PC-3 (cell line): ENCODE measurements around the gene LENG1. TPM values are rescaled to one million over a fixed set of nuclear protein-coding genes. Genes with fewer than 3 reads are reported as not detected.

ENCODE experiments used
- ATAC-seq: fragments of 200-7000 bp; cut with Tn5 transposase; 2 replicates; pipeline ENCODE4 v1.9.1; 2020; ENCODE audit warnings: mild to moderate bottlenecking, moderate library complexity
- BruUV-seq: library from RNA; stranded (reverse); fragments of 400-500 nt; replicated peaks from 2 replicates; lab custom pipeline; 2021; lab: Mats Ljungman, UMichigan
- CTCF ChIA-PET: fragments of 300-600 bp; sonication (Branson Sonifier 250); formaldehyde crosslinking; loops from one replicate; lab custom pipeline; 2022; ENCODE audit warnings: antibody characterized with exemption; lab: Charles Lee
- POLR2A ChIA-PET: fragments of 300-600 bp; sonication (Branson Sonifier 250); formaldehyde crosslinking; loops from one replicate; lab custom pipeline; 2022; ENCODE audit warnings: antibody characterized with exemption; ENCODE audit not compliant: unreplicated experiment; lab: Charles Lee
- DNase-seq: peaks from one replicate; pipeline ENCODE4 v3.0.0-alpha.2; 2015
- H2AFZ ChIP-seq: fragments of 300-600 bp; sonication (generic); 2 replicates; pipeline ENCODE4 v1.6.0; 2016; ENCODE audit warnings: antibody characterized with exemption, low read length
- H3F3A ChIP-seq: fragments of 300-600 bp; sonication (generic); one replicate; pipeline ENCODE4 v1.6.0; 2017; ENCODE audit warnings: antibody characterized with exemption, low read length, control low read depth, mild to moderate bottlenecking; ENCODE audit not compliant: unreplicated experiment
- H3K27ac ChIP-seq: fragments of 300-600 bp; sonication (generic); 2 replicates; pipeline ENCODE4 v1.5.1; 2016; ENCODE audit warnings: mild to moderate bottlenecking, low read length
- H3K27me3 ChIP-seq: fragments of 300-600 bp; sonication (generic); 2 replicates; pipeline ENCODE4 v1.6.1; 2016; ENCODE audit warnings: low read length, mixed read lengths
- H3K36me3 ChIP-seq: fragments of 300-600 bp; sonication (generic); 2 replicates; pipeline ENCODE4 v1.6.1; 2016; ENCODE audit warnings: low read depth, mixed run types, low read length, mixed read lengths
- H3K4me1 ChIP-seq: fragments of 300-600 bp; sonication (generic); 2 replicates; pipeline ENCODE4 v1.5.1; 2016; ENCODE audit warnings: low read length; ENCODE audit not compliant: insufficient read depth
- H3K4me2 ChIP-seq: fragments of 300-600 bp; sonication (generic); 2 replicates; pipeline ENCODE4 v1.6.0; 2016; ENCODE audit warnings: low read length
- H3K4me3 ChIP-seq: fragments of 300-600 bp; sonication (generic); 2 replicates; pipeline ENCODE4 v1.5.1; 2016; ENCODE audit warnings: mild to moderate bottlenecking, low read length, mixed read lengths
- H3K79me2 ChIP-seq: fragments of 300-600 bp; sonication (generic); 2 replicates; pipeline ENCODE4 v1.6.1; 2017; ENCODE audit warnings: low read length, mixed read lengths
- H3K9ac ChIP-seq: fragments of 300-600 bp; sonication (generic); 2 replicates; pipeline ENCODE4 v1.6.0; 2016; ENCODE audit warnings: mild to moderate bottlenecking, low read length
- H3K9me2 ChIP-seq: fragments of 300-600 bp; sonication (generic); replicated peaks from 2 replicates; pipeline ENCODE4 v1.6.1; 2016; ENCODE audit warnings: mixed run types, low read length, mixed read lengths
- H3K9me3 ChIP-seq: fragments of 300-600 bp; sonication (generic); 2 replicates; pipeline ENCODE4 v1.6.1; 2016; ENCODE audit warnings: low read length, mixed read lengths
- H4K20me1 ChIP-seq: fragments of 300-600 bp; sonication (generic); 2 replicates; pipeline ENCODE4 v1.6.1; 2016; ENCODE audit warnings: low read length, mixed read lengths
- CTCF ChIP-seq: fragments of 300-600 bp; sonication (generic); conservative IDR thresholded peaks from 2 replicates; pipeline ENCODE4 v1.5.1; 2017; ENCODE audit warnings: antibody characterized with exemption, low read depth, mild to moderate bottlenecking, low read length
- EZH2 ChIP-seq: fragments of 300-600 bp; sonication (generic); IDR thresholded peaks from one replicate; pipeline ENCODE4 v1.6.1; 2017; ENCODE audit warnings: antibody characterized with exemption, mild to moderate bottlenecking, low read length; ENCODE audit not compliant: unreplicated experiment
- EZH2phosphoT487 ChIP-seq: fragments of 300-600 bp; sonication (generic); IDR thresholded peaks from 2 replicates; pipeline ENCODE4 v1.6.1; 2018; ENCODE audit warnings: mild to moderate bottlenecking, antibody characterized with exemption, low read length, borderline replicate concordance
- intact Hi-C: fragments of 100-400 bp; cut with micrococcal nuclease; formaldehyde crosslinking; loops from 2 replicates; pipeline ENCODE4 v1.9.0; 2023
- total RNA-seq: library from RNA; depleted of rRNA; stranded (reverse); fragments of >200 nt; gene quantifications from 2 replicates; pipeline ENCODE4 v1.2.3, GENCODE V29; 2014

The LENG1 gene
- total RNA-seq, 1 experiment from 2014 or later = 13.6 TPM

GRCh38 chr19:54151362-54152035 lies 8.0 kb downstream of the LENG1 start:
- POLR2A ChIA-PET = no interaction called here
- H3K36me3 ChIP-seq = peaks cover 74% of the 10 kb centered on the region
- no peaks in the 10 kb centered on the region for H3K79me2 ChIP-seq
- no peaks in the 10 kb centered on the region for H3K9me2 ChIP-seq
- no peak overlapping the region for H3K4me3 ChIP-seq
- H3F3A ChIP-seq = no peaks in the 10 kb centered on the region
- H3K27me3 ChIP-seq = no peaks in the 10 kb centered on the region
- CTCF ChIA-PET = no interaction called here
- intact Hi-C loops = no loop called here
- no peak overlapping the region for H2AFZ ChIP-seq
- DNase-seq (no peak), ATAC-seq (no peak)
- H4K20me1 ChIP-seq = no peaks in the 10 kb centered on the region
- no peak overlapping the region for H3K27ac ChIP-seq
- TF ChIP-seq EZH2 = no peak
- no peak for TF ChIP-seq CTCF
- no peak for TF ChIP-seq EZH2phosphoT487
- H3K9ac ChIP-seq = no peak overlapping the region
- H3K4me2 ChIP-seq = no peak overlapping the region
- no peaks in the 10 kb centered on the region for H3K9me3 ChIP-seq
- BruUV-seq = no TSS peak
- H3K4me1 ChIP-seq = no peaks in the 10 kb centered on the region

- no peak overlapping the region for H3K9ac ChIP-seq
- intact Hi-C loops = no loop called here
- peaks cover 75% of the 10 kb centered on the region for H3K36me3 ChIP-seq
- no peak overlapping the region for H3K27ac ChIP-seq
- H3K9me2 ChIP-seq = no peaks in the 10 kb centered on the region
- ChIA-PET POLR2A (interaction anchor here (0.6 kb wide), 1 partner anchor 1256 kb away, joined by 4 read pairs; no protein-coding TSS in a partner anchor), CTCF (no interaction called here)
- no peaks in the 10 kb centered on the region for H4K20me1 ChIP-seq
- no peaks in the 10 kb centered on the region for H3F3A ChIP-seq
- ATAC-seq (no peak), DNase-seq (no peak)
- no peaks in the 10 kb centered on the region for H3K79me2 ChIP-seq
- no peak overlapping the region for H3K4me3 ChIP-seq
- no peak for TF ChIP-seq EZH2
- TF ChIP-seq EZH2phosphoT487 = no peak
- TF ChIP-seq CTCF = no peak
- H3K4me1 ChIP-seq = no peaks in the 10 kb centered on the region
- BruUV-seq = no TSS peak
- H2AFZ ChIP-seq = no peak overlapping the region
- no peaks in the 10 kb centered on the region for H3K27me3 ChIP-seq
- H3K9me3 ChIP-seq = no peaks in the 10 kb centered on the region
- no peak overlapping the region for H3K4me2 ChIP-seq
These were observed 10.3 kb downstream of the LENG1 start for GRCh38 chr19:54149021-54149812.

DNA sequence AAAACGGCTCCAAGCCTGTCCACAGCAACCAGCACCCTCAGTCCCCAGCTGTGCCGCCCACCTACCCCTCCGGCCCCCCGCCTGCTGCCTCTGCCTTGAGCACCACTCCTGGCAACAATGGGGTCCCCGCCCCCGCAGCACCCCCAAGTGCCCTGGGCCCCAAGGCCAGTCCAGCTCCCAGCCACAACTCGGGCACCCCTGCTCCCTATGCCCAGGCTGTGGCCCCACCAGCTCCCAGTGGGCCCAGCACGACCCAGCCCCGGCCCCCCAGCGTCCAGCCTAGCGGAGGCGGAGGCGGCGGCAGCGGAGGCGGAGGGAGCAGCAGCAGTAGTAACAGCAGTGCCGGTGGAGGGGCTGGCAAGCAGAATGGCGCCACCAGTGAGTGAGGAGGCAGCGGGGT lies 11.4 kb downstream of the LENG1 start:
- no peaks in the 10 kb centered on the region for H3K4me1 ChIP-seq
- ChIA-PET CTCF (no interaction called here), POLR2A (no interaction called here)
- no peak overlapping the region for H3K4me2 ChIP-seq
- no peak overlapping the region for H2AFZ ChIP-seq
- intact Hi-C loops = no loop called here
- H3K9ac ChIP-seq = no peak overlapping the region
- TF ChIP-seq EZH2 (no peak), CTCF (no peak), EZH2phosphoT487 (no peak)
- BruUV-seq = no TSS peak
- ATAC-seq = no peak
- no peaks in the 10 kb centered on the region for H3K9me2 ChIP-seq
- no peaks in the 10 kb centered on the region for H3K27me3 ChIP-seq
- H3K36me3 ChIP-seq = peaks cover 75% of the 10 kb centered on the region
- no peaks in the 10 kb centered on the region for H3K9me3 ChIP-seq
- H3F3A ChIP-seq = no peaks in the 10 kb centered on the region
- H4K20me1 ChIP-seq = no peaks in the 10 kb centered on the region
- no peaks in the 10 kb centered on the region for H3K79me2 ChIP-seq
- no peak overlapping the region for H3K4me3 ChIP-seq
- no peak overlapping the region for H3K27ac ChIP-seq
- no peak for DNase-seq
